Esophagus squamous epithelium (tissue), 5 donors: Measurements from ENCODE around the gene UVSSA. TPM values are rescaled to one million over a fixed set of nuclear protein-coding genes. Genes with fewer than 3 reads are reported as not detected.

ENCODE experiments used
- DNase-seq: peaks from one replicate; lab custom pipeline; 2025; lab: John Stamatoyannopoulos, UW
- H3K27ac ChIP-seq, 4 donors: fragments of 200-600 bp; sonication (generic); one replicate each; pipeline ENCODE4 v1.5.1; 2016 to 2019; ENCODE audit warnings: mild to moderate bottlenecking in 1 of 4
- H3K27me3 ChIP-seq, 4 donors: fragments of 200-600 bp; sonication (generic); 1 replicate in 3 of 4; 2 replicates in 1 of 4; pipeline versions ENCODE4 v1.5.1 to v1.6.0; 2017 to 2021; ENCODE audit warnings: antibody characterized with exemption in 1 of 4
- H3K36me3 ChIP-seq, 3 donors: fragments of 200-600 bp; sonication (generic); one replicate each; pipeline ENCODE4 v1.5.1; 2016 to 2019
- H3K4me1 ChIP-seq, 3 donors: fragments of 200-600 bp; sonication (generic); one replicate each; pipeline ENCODE4 v1.5.1; 2017 to 2019
- H3K4me3 ChIP-seq, 4 donors: fragments of 200-600 bp; sonication (generic); 1 replicate in 3 of 4; 2 replicates in 1 of 4; pipeline ENCODE4 v1.5.1; 2016 to 2019; ENCODE audit warnings: mild to moderate bottlenecking in 2 of 4, moderate library complexity in 1 of 4
- H3K9me3 ChIP-seq, 3 donors: fragments of 200-600 bp; sonication (generic); one replicate each; pipeline ENCODE4 v1.5.1; 2016 to 2019
- CTCF ChIP-seq, 6 experiments: fragments of 450-650 bp in 4 of 6; fragments of 200-600 bp in 2 of 6; sonication (generic) in 2 of 6; IDR thresholded peaks; one replicate each; pipeline ENCODE4 v1.5.1; 2016 to 2019; ENCODE audit warnings: antibody characterized with exemption in 6 of 6, mild to moderate bottlenecking in 4 of 6, moderate library complexity in 4 of 6
- POLR2A ChIP-seq, 4 donors: fragments of 450-650 bp; IDR thresholded peaks; one replicate each; pipeline ENCODE4 v1.6.1; 2017; ENCODE audit warnings: antibody characterized with exemption in 4 of 4, mild to moderate bottlenecking in 4 of 4, moderate library complexity in 3 of 4
- WGBS, 2 donors: methylation state at CpG; one replicate each; pipeline ENCODE4 v1.1.5; 2018; 5-methylcytosine and 5-hydroxymethylcytosine counted together
- intact Hi-C: fragments of 100-400 bp; cut with DNase I; formaldehyde crosslinking; loops from one replicate; pipeline ENCODE4 v1.15.0; 2022
- total RNA-seq, 4 donors: library from RNA; depleted of rRNA; stranded (reverse); fragments of >200 nt; gene quantifications; one replicate each; pipeline ENCODE4 v1.1.0, GENCODE V29; 2016
- donor health status: DM: yes; HTN: yes; CAD: no.

UVSSA gene
- total RNA-seq, 4 donors from 2014 or later, result 7.2 to 12.8 (median 11.5) TPM

- 95% methylated on average over 8 of the region's 14 CpGs; no CpG with 5 or more reads in 1 of the 2 donors for WGBS, 2 donors
- intact Hi-C loops, result no loop called here
- Histone ChIP-seq H3K27me3 (no peaks in the 10 kb centered on the region), H3K4me1 (no peaks in the 10 kb centered on the region), H3K9me3 (no peaks in the 10 kb centered on the region), H3K27ac (no peak overlapping the region), H3K36me3 (peaks cover 0 to 77% (median 8%) of the 10 kb centered on the region in 3 donors), H3K4me3 (no peak overlapping the region)
- no peak for DNase-seq
- TF ChIP-seq CTCF (IDR thresholded peaks at IDR 0.05) (no peak), POLR2A (IDR thresholded peaks at IDR 0.05) (no peak)
These were observed 27.7 kb downstream of the UVSSA start for GRCh38 chr4:1374706-1375045.

- WGBS, 2 donors, result 96 to 100% methylated on average over 1 to 10 of the region's 36 CpGs
- Histone ChIP-seq H3K4me3 (no peak overlapping the region), H3K36me3 (peaks cover 0 to 76% (median 8%) of the 10 kb centered on the region in 3 donors), H3K27me3 (no peaks in the 10 kb centered on the region), H3K4me1 (no peaks in the 10 kb centered on the region), H3K9me3 (no peaks in the 10 kb centered on the region), H3K27ac (no peak overlapping the region)
- TF ChIP-seq POLR2A (IDR thresholded peaks at IDR 0.05) (no peak), CTCF (IDR thresholded peaks at IDR 0.05) (no peak)
- no peak for DNase-seq
- intact Hi-C loops, result no loop called here
These were observed 28.2 kb downstream of the UVSSA start for GRCh38 chr4:1375051-1375721.

- Histone ChIP-seq H3K27me3 (no peaks in the 10 kb centered on the region), H3K4me1 (no peaks in the 10 kb centered on the region), H3K36me3 (peaks cover 0 to 77% (median 8%) of the 10 kb centered on the region in 3 donors), H3K9me3 (no peaks in the 10 kb centered on the region), H3K4me3 (no peak overlapping the region), H3K27ac (no peak overlapping the region)
- intact Hi-C loops, result no loop called here
- no peak for TF ChIP-seq POLR2A (IDR thresholded peaks at IDR 0.05)
- TF ChIP-seq CTCF (IDR thresholded peaks at IDR 0.05), result no peak
- DNase-seq, result no peak
- WGBS, 2 donors, result 71% methylated on average over 5 of the region's 17 CpGs; no CpG with 5 or more reads in 1 of the 2 donors
These were observed 28.8 kb downstream of the UVSSA start for GRCh38 chr4:1375761-1376322.

- H3K4me3 ChIP-seq, result no peak overlapping the region
- intact Hi-C loops, result no loop called here
- peaks cover 0 to 82% (median 8%) of the 10 kb centered on the region in 3 donors for H3K36me3 ChIP-seq
- WGBS, 2 donors, result 73 to 84% methylated on average over 6 to 15 of the region's 23 CpGs
- TF ChIP-seq CTCF (IDR thresholded peaks at IDR 0.05) (no peak), POLR2A (IDR thresholded peaks at IDR 0.05) (no peak)
- no peaks in the 10 kb centered on the region for H3K9me3 ChIP-seq
- H3K27ac ChIP-seq, result no peak overlapping the region
- H3K27me3 ChIP-seq, result no peaks in the 10 kb centered on the region
- no peaks in the 10 kb centered on the region for H3K4me1 ChIP-seq
- no peak for DNase-seq
These were observed 29.4 kb downstream of the UVSSA start for GRCh38 chr4:1376391-1376840.

GRCh38 chr4:1376841-1377605 is 30.0 kb downstream of the UVSSA start:
- Histone ChIP-seq H3K4me3 (no peak overlapping the region), H3K36me3 (peaks cover 0 to 81% (median 8%) of the 10 kb centered on the region in 3 donors), H3K27me3 (no peaks in the 10 kb centered on the region), H3K4me1 (no peaks in the 10 kb centered on the region), H3K27ac (no peak overlapping the region), H3K9me3 (no peaks in the 10 kb centered on the region)
- DNase-seq, result no peak
- 100% methylated on average over 1 to 4 of the region's 32 CpGs for WGBS, 2 donors
- intact Hi-C loops, result no loop called here
- TF ChIP-seq CTCF (IDR thresholded peaks at IDR 0.05) (no peak), POLR2A (IDR thresholded peaks at IDR 0.05) (no peak)
